NCI-H774 (cell line): ENCODE data around the gene GTF2F1.
"Not testable (repeated sequence)": the region's sequence is repeated elsewhere in the genome, so short reads cannot be mapped to it uniquely, and the experiment has no call there.

Source experiments
- DNase-seq: peaks from one replicate; lab custom pipeline; 2025; lab: John Stamatoyannopoulos, UW

GTF2F1 gene

DNA sequence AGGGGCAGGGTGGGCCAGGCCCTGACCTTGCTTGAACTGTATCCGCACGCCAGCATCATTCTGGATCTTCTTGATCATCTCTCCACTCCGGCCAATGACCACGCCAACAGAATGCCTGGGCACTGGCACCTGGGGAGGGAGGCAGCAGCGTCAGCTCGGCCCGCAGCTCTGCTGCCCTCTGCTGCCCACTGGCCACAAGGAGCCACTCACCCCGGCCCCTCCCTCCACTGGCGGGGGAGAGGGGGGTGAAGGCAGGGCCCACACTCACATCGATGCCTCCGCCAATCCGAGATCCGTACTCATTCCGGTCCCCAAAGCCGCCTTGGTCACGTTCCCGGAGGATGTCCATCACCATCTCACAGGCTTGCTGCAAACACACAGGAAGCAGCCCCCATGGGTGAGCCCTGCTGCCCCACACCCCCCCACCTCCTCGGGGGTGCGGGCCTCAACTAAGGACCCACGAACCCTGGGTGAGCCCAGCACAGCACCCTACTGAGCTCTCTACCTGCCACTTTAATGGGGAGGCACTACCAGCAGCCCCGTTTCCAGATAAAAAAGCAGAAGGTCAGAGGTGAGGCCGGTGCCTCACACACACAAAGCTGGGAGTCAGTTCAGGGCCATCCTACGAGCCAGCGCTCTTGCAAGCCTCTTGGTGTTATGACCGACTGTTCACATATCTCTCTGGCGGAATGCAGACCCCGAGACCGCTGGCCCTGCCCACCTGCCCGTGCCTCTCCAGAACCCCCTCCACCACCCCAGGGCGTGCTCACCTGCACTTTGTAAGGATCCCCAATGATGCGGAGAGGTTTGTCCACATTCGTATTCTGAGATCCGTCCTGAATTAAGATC lies 25.0 kb upstream of the GTF2F1 start:
- no peak for DNase-seq

- no peak for DNase-seq
These were observed 23.9 kb upstream of the GTF2F1 start for GRCh38 chr19:6416658-6417405.

DNA sequence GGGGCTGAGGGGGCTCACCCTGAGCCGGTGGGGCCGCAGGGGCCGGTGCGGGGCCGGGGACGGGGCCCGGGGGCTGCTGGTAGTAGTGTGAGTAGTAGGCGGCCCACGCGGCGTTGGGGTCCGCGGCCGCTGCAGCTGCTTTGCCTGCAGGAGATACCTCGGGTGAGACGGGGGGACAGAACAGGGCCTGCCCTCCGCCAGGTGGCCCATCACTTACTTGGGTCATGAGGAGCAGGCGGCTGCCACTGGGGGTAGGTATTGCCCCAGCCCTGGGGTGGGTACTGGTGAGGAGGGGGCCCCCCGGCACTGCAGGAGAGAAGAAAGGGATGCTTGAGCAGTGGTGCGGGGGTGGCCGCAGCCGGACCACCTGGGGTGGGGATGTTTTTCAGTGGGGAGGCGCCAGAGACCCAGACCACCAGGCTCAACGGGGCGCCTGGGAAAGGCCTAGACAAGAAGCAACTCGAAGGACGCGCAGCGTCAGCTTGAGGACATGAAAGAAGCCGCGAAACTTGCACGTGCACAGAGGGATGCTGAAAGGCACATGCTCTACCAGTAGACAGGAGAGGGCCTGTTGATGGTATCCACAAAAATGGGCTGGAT lies 22.7 kb upstream of the GTF2F1 start:
- DNase-seq, result no peak

DNA sequence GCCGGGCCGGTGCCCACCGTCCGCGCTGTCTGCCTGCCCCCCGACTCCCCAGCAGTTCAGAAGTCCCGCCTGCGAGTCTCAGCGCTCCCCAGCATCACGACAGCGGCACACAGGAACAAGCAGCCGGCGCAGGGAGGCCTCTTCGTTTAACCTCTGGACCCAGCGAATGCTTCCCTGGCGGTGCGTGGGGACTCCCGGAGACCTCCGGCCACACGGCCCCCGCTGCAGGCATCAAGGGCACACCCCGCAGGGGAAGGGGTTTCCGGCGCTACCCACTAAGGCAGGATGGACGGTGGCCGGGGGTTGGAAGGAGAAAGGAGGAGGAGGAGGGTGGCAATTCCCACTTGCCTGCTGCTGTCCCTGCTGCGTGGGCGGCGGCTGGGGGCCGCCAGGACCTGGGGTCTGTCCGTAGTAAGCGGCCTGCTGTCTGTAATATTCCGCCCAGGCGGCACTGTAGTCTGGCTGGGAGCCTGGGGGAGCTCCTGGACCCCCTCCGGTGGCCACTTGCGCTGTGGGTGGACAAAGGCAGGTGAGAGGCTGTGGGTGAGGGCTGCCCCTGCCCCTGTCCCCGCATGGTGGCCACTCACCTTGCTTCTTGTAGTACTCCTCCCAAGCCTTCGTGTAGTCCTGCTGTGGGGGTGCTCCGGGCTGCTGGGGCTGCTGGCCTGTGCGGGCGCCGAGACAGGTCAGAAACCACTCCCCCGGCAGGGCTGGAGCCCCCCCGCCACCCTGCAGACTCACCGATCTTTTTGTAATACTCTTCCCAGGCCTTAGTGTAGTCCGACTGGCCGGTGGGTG lies 22.0 kb upstream of the GTF2F1 start:
- DNase-seq, result no peak

GRCh38 chr19:6413721-6414643 lies 21.0 kb upstream of the GTF2F1 start:
- no peak for DNase-seq

DNA sequence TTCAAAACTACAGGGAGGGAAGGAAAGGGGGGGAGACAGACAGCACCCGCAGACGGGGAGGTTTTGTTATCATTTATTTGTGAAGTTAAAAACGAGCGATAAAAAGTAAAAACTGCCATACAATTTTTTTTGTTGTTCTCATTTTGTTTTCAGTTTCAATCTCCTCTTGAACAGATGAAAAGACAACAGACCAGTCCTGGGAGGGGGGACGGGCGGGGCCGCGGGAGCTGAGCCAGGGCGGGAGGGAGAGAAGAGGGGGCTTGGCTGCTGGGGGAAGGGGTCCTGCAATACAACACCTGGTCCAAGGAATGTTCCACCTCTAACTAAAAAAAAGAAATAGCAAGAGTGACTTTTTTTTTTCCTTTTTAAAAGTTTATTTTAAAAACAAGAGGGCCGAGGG lies 20.3 kb upstream of the GTF2F1 start:
- DNase-seq, result no peak

GRCh38 chr19:6412447-6413091 lies 19.6 kb upstream of the GTF2F1 start:
- peak; percentile 11 for DNase-seq

DNA sequence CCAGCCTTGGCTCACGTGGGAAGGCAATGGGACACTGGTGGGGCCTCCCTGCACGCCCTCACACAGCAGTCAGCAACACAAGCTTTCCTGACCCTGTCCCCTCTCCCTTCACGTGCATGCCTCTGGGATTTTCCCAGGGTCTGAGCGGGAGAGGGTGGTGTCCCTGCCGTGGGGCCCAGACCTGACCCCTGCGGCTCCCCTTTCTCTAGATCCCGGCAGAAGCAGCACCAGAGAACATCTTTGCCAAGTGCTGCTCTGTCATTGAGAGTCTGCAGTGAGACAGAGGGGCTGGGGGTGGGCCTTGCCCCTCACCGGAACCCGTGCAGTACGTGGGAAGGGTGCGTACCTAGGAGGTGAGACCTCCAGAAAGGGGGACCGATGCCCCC lies 19.1 kb upstream of the GTF2F1 start:
- DNase-seq, result no peak

GRCh38 chr19:6409346-6409745 lies 16.4 kb upstream of the GTF2F1 start:
- DNase-seq, result no peak

DNA sequence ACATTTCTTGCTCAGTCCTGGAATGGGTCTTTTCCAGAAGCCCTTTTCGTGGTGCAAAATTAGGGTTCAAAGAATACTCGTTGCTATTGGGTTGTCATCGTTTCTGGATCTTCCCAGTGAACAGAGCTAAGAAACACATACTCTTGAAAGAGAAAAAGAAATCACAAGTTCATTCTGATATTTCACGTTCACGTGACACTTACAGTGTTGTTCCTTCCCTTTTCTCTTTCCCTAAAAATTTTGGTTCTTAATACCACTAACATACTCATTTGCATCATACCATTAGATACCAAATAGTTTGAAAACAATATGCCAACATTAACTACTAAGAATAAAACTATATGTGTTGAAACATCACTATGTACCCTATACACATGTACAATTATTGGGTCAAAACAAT lies 13.4 kb upstream of the GTF2F1 start:
- no peak for DNase-seq

DNA sequence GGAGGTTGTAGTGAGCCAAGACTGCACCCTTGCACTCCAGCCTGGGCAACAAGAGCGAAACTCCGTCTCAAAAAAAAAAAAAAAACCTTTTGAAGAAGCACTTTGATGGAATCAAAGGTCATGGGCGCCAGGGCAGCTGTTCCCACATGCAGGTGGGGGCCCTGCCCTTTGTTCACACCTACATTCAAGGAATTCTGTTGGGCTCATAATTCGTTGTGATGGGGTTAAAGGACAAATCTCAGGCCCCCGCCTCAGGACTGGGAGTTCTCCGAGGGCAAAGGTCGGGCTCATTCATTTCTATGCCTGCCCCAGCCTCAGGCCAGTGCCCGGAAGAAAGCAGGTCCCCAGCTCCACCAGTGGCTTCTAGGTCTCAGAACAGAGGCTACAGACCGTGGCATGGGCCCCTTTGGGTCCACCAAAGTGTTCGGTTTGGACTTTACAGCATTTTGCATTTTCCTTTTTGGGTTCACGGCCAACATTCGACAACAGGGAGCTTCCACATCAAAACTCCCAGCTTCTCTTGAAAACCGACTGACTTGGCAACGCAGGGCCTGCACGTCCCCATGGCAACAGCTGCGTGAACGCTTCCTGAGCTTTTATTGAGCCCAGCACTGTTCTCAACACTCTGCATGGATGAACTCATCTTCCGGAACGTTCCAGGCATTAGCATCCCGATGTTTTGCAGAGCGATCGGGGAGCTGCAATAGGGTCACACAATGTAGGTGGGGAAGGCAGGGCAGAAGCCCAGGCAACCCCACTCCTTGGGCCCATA lies 10.1 kb upstream of the GTF2F1 start:
- no peak for DNase-seq

- DNase-seq, result no peak
These were observed 9.1 kb upstream of the GTF2F1 start for GRCh38 chr19:6402058-6402457.

- DNase-seq, result not testable (repeated sequence)
These were observed 7.3 kb upstream of the GTF2F1 start for GRCh38 chr19:6400062-6400944.

DNA sequence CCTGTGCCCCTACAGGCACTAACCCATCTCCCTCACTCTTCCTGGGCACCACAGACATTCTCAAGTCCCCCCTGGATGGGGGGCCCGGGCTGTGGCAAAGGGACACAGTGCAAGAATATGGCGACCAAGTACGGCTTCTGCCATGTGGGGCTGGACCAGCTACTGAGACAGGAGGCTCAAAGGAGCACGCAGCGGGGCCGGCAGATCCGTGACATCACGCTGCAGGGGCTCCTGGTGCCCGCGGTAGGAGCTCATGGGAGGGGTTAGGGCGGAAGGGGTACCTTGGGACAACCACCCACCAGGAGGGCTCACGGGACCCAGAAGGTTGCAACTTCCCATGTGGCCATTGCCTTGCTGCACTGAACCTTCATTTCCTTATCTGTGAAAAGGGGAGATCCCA lies 3.3 kb upstream of the GTF2F1 start:
- no peak for DNase-seq

GRCh38 chr19:6394831-6395230 lies 1.9 kb upstream of the GTF2F1 start:
- DNase-seq, result no peak

DNA sequence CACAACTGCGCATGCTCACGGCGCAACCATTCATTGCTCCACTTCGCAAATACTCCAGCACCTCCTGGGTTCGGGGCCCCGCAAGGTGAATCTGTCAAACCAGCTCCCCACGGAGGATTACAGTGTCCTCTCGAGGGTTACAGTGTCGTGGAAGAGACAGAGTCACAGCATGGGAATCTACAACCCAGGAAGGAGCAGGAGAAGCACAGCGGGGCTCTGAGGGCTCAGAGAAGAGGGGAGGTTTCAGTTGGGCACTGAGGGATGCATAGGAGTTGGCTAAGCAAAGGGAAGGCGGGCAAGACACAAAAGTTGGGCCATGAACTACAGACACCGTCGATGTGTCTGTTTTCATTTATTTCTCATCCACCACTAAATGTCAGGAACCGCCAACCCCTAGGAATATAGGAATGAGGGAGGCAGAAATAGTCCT lies 1.0 kb upstream of the GTF2F1 start:
- DNase-seq, result no peak

GRCh38 chr19:6392221-6393073 lies 517 bp downstream of the GTF2F1 start:
- no peak for DNase-seq

- no peak for DNase-seq
These were observed 5.6 kb downstream of the GTF2F1 start for GRCh38 chr19:6387372-6387771.
